H1 (cell line): ENCODE data around the gene DPEP3. TPM values are rescaled to one million over a fixed set of nuclear protein-coding genes. Genes with fewer than 3 reads are reported as not detected.

Experiments used
- CTCF ChIA-PET: fragments of 300-600 bp; sonication (Branson Sonifier 250); formaldehyde crosslinking; loops from one replicate; lab custom pipeline; 2021; ENCODE audit not compliant: partially characterized antibody; lab: Charles Lee
- POLR2A ChIA-PET: fragments of 300-600 bp; sonication (Branson Sonifier 250); formaldehyde crosslinking; loops from one replicate; lab custom pipeline; 2021; ENCODE audit warnings: inconsistent platforms; ENCODE audit not compliant: partially characterized antibody; lab: Charles Lee
- DNase-seq, 2 experiments: peaks; one replicate each; pipeline versions ENCODE4 v3.0.0 to v3.0.0-alpha.2; 2010 to 2022; ENCODE audit warnings: low spot score in 2 of 2, low read depth in 1 of 2, mixed read lengths in 1 of 2
- FAIRE-seq: peaks from 2 replicates; lab custom pipeline; 2011; peaks lifted over from hg19 to GRCh38; lab: Jason Lieb, UNC
- H2AFZ ChIP-seq: 2 replicates; pipeline ENCODE4 v1.8.1; 2012; ENCODE audit warnings: low read length, inconsistent platforms
- H2AK5ac ChIP-seq: 2 replicates; pipeline ENCODE4 v1.6.1; 2013; ENCODE audit warnings: low read depth, low read length
- H2BK120ac ChIP-seq: replicated peaks from 2 replicates; pipeline ENCODE3; 2013; ENCODE audit warnings: low read depth, low read length, inconsistent platforms
- H2BK12ac ChIP-seq: 2 replicates; pipeline ENCODE4 v1.6.1; 2013; ENCODE audit warnings: low read depth, low read length
- H2BK15ac ChIP-seq: 2 replicates; pipeline ENCODE4 v1.6.1; 2013; ENCODE audit warnings: low read length
- H2BK20ac ChIP-seq: 2 replicates; pipeline ENCODE4 v1.6.1; 2013; ENCODE audit warnings: low read length
- H2BK5ac ChIP-seq: 2 replicates; pipeline ENCODE4 v1.6.1; 2013; ENCODE audit warnings: low read depth, low read length
- H3K14ac ChIP-seq: 2 replicates; pipeline ENCODE4 v1.6.1; 2013; ENCODE audit warnings: inconsistent platforms; ENCODE audit not compliant: insufficient read length
- H3K18ac ChIP-seq: 2 replicates; pipeline ENCODE4 v1.6.1; 2013; ENCODE audit warnings: low read length; ENCODE audit errors: extremely low read depth
- H3K23ac ChIP-seq: 2 replicates; pipeline ENCODE4 v1.6.1; 2013; ENCODE audit warnings: inconsistent platforms; ENCODE audit not compliant: insufficient read length
- H3K23me2 ChIP-seq: 2 replicates; pipeline ENCODE4 v1.6.1; 2013; ENCODE audit warnings: low read depth, low read length
- H3K27ac ChIP-seq: 2 replicates; pipeline ENCODE4 v1.6.1; 2011; ENCODE audit warnings: low read depth, low read length, inconsistent platforms
- H3K27me3 ChIP-seq, 4 experiments: replicated peaks in 1 of 4; 1 replicate in 1 of 4; 2 replicates in 3 of 4; pipeline versions ENCODE4 v1.6.1 to v1.8.1; 2011 to 2013; ENCODE audit warnings: low read length in 3 of 4, mild to moderate bottlenecking in 3 of 4, inconsistent platforms in 2 of 4, mixed read lengths in 2 of 4, moderate library complexity in 1 of 4; ENCODE audit not compliant: control insufficient read depth in 3 of 4, insufficient read depth in 3 of 4; ENCODE audit errors: extremely low read depth in 1 of 4
- H3K36me3 ChIP-seq, 4 experiments: 2 replicates each; pipeline versions ENCODE4 v1.6.1 to v1.8.1; 2011 to 2013; ENCODE audit warnings: mild to moderate bottlenecking in 4 of 4, low read length in 3 of 4, moderate library complexity in 2 of 4, control low read depth in 1 of 4, inconsistent platforms in 1 of 4; ENCODE audit not compliant: insufficient read depth in 4 of 4, control insufficient read depth in 2 of 4
- H3K4ac ChIP-seq: replicated peaks from 2 replicates; pipeline ENCODE3; 2013; ENCODE audit warnings: low read length, low read depth, mixed read lengths, inconsistent platforms; ENCODE audit not compliant: insufficient read length
- H3K4me1 ChIP-seq, 4 experiments: replicated peaks in 1 of 4; 1 replicate in 1 of 4; 2 replicates in 3 of 4; pipeline versions ENCODE4 v1.6.1 to v1.8.1; 2011 to 2013; ENCODE audit warnings: low read length in 3 of 4, inconsistent platforms in 2 of 4, mixed read lengths in 1 of 4; ENCODE audit not compliant: insufficient read depth in 4 of 4, control insufficient read depth in 3 of 4
- H3K4me2 ChIP-seq, 2 experiments: 2 replicates each; pipeline versions ENCODE4 v1.6.1 to v1.8.1; 2011 to 2013; ENCODE audit warnings: low read depth in 2 of 2, low read length in 2 of 2, control low read depth in 1 of 2, inconsistent platforms in 1 of 2, mild to moderate bottlenecking in 1 of 2; ENCODE audit not compliant: insufficient read depth in 1 of 2
- H3K4me3 ChIP-seq, 4 experiments: fragments of 200-600, 300-600 bp in 1 of 4; sonication (generic), shearing (Covaris generic), sonication (Bioruptor Twin) in 1 of 4; 2 replicates each; pipeline versions ENCODE4 v1.5.1 to v1.8.1; 2011 to 2016; ENCODE audit warnings: low read length in 4 of 4, low read depth in 3 of 4, control low read depth in 2 of 4, inconsistent platforms in 2 of 4, mild to moderate bottlenecking in 2 of 4, mixed read lengths in 1 of 4, moderate library complexity in 1 of 4; ENCODE audit not compliant: insufficient read depth in 2 of 4; ENCODE audit errors: extremely low read depth in 1 of 4
- H3K56ac ChIP-seq: replicated peaks from 2 replicates; pipeline ENCODE3; 2013; ENCODE audit warnings: low read depth, mild to moderate bottlenecking, mixed read lengths, low read length, inconsistent platforms; ENCODE audit not compliant: insufficient read length
- H3K79me1 ChIP-seq: 2 replicates; pipeline ENCODE4 v1.6.1; 2013; ENCODE audit warnings: low read depth, low read length, control low read depth
- H3K79me2 ChIP-seq, 2 experiments: 2 replicates each; pipeline versions ENCODE4 v1.6.1 to v1.8.1; 2012 to 2013; ENCODE audit warnings: low read length in 2 of 2, mild to moderate bottlenecking in 2 of 2, inconsistent platforms in 1 of 2; ENCODE audit not compliant: insufficient read depth in 2 of 2, control insufficient read depth in 1 of 2
- H3K9ac ChIP-seq, 4 experiments: replicated peaks in 1 of 4; 1 replicate in 1 of 4; 2 replicates in 3 of 4; pipeline versions ENCODE4 v1.6.1 to v1.8.1; 2011 to 2013; ENCODE audit warnings: low read depth in 3 of 4, low read length in 3 of 4, control low read depth in 2 of 4, mild to moderate bottlenecking in 2 of 4, moderate library complexity in 2 of 4, inconsistent platforms in 1 of 4; ENCODE audit errors: extremely low read depth in 1 of 4
- H3K9me3 ChIP-seq, 2 experiments: 2 replicates each; pipeline versions ENCODE4 v1.6.1 to v1.8.1; 2012 to 2013; ENCODE audit warnings: mild to moderate bottlenecking in 2 of 2, moderate library complexity in 2 of 2, control low read depth in 1 of 2, inconsistent platforms in 1 of 2, low read depth in 1 of 2, low read length in 1 of 2, mixed read lengths in 1 of 2; ENCODE audit not compliant: insufficient read depth in 2 of 2
- H4K20me1 ChIP-seq, 2 experiments: replicated peaks in 1 of 2; 2 replicates each; pipeline versions ENCODE3 to v1.8.1; 2011 to 2013; ENCODE audit warnings: inconsistent platforms in 2 of 2, low read length in 2 of 2, mild to moderate bottlenecking in 1 of 2; ENCODE audit not compliant: insufficient read depth in 2 of 2, control insufficient read depth in 1 of 2
- H4K5ac ChIP-seq: 2 replicates; pipeline ENCODE4 v1.6.1; 2013; ENCODE audit warnings: low read length, low read depth, mixed read lengths, inconsistent platforms; ENCODE audit not compliant: insufficient read length
- H4K8ac ChIP-seq: 2 replicates; pipeline ENCODE4 v1.8.0; 2013; ENCODE audit warnings: mild to moderate bottlenecking, moderate library complexity, low read length, inconsistent platforms; ENCODE audit not compliant: insufficient read depth; ENCODE audit errors: extremely low read depth
- H4K91ac ChIP-seq: replicated peaks from 2 replicates; pipeline ENCODE3; 2013; ENCODE audit warnings: low read length, mixed read lengths, inconsistent platforms; ENCODE audit not compliant: insufficient read length
- BRCA1 ChIP-seq: IDR thresholded peaks from 2 replicates; pipeline ENCODE4 v1.6.1; 2012; ENCODE audit warnings: low read depth, low read length, improper control_type of control experiment
- CHD1 ChIP-seq: IDR thresholded peaks from 2 replicates; pipeline ENCODE4 v1.6.1; 2012; ENCODE audit warnings: low read depth, low read length, improper control_type of control experiment
- EP300 ChIP-seq, 2 experiments: IDR thresholded peaks; 1 replicate in 1 of 2; 2 replicates in 1 of 2; pipeline ENCODE4 v1.6.1; 2011 to 2012; ENCODE audit warnings: low read depth in 2 of 2, low read length in 2 of 2, mild to moderate bottlenecking in 2 of 2, borderline replicate concordance in 1 of 2, inconsistent platforms in 1 of 2, moderate library complexity in 1 of 2
- FOSL1 ChIP-seq: IDR thresholded peaks from 2 replicates; pipeline ENCODE4 v1.6.1; 2011; ENCODE audit warnings: mild to moderate bottlenecking, low read depth, low read length, moderate library complexity; ENCODE audit not compliant: insufficient read depth
- GABPA ChIP-seq: IDR thresholded peaks from 2 replicates; pipeline ENCODE4 v1.6.1; 2011; ENCODE audit warnings: mild to moderate bottlenecking, low read length, moderate library complexity, borderline replicate concordance; ENCODE audit not compliant: insufficient read depth
- JUN ChIP-seq: IDR thresholded peaks from 2 replicates; pipeline ENCODE4 v1.6.1; 2011; ENCODE audit warnings: low read depth, mild to moderate bottlenecking, improper control_type of control experiment, low read length
- JUND ChIP-seq: IDR thresholded peaks from 2 replicates; pipeline ENCODE4 v1.6.1; 2011; ENCODE audit warnings: mild to moderate bottlenecking, improper control_type of control experiment, low read length
- NRF1 ChIP-seq: IDR thresholded peaks from 2 replicates; pipeline ENCODE4 v1.6.1; 2011; ENCODE audit warnings: mild to moderate bottlenecking, low read depth, low read length, improper control_type of control experiment
- RBBP5 ChIP-seq: IDR thresholded peaks from 2 replicates; pipeline ENCODE4 v1.7.1; 2012; ENCODE audit warnings: low read depth, mild to moderate bottlenecking, inconsistent platforms, low read length, moderate library complexity, borderline replicate concordance
- WGBS, 2 experiments: shearing (Covaris generic) in 1 of 2; methylation state at CpG; one replicate each; pipeline versions ENCODE4 v1.1.6 to v1.1.7; 2013 to 2015; ENCODE audit warnings: low lambda C conversion rate in 2 of 2, mixed read lengths in 2 of 2, inconsistent platforms in 1 of 2, low coverage in 1 of 2, missing lambda C conversion rate in 1 of 2; ENCODE audit not compliant: insufficient replicate concordance in 2 of 2, insufficient coverage in 1 of 2, insufficient read length in 1 of 2; ENCODE audit errors: extremely low coverage in 1 of 2, missing lambda C conversion rate in 1 of 2; 5-methylcytosine and 5-hydroxymethylcytosine counted together
- polyA plus RNA-seq, 7 experiments: library from polyadenylated mRNA; depleted of rRNA in 3 of 7; stranded (reverse) in 5 of 7; unstranded in 2 of 7; fragments of >200 nt in 5 of 7; fragments of 200-250 nt in 2 of 7; gene quantifications; 1 replicate in 5 of 7; 2 replicates in 1 of 7; 4 replicates in 1 of 7; pipeline versions ENCODE4 v1.2.1 to v1.2.3, GENCODE V29; 2011 to 2013; ENCODE audit warnings: missing spikeins in 2 of 7, mixed read lengths in 2 of 7
- total RNA-seq: library from RNA; stranded (reverse); fragmentation: NEBNext Ultra II Directional; extraction: Animal tissue kit (Norgen Biotek cat#: 25700); gene quantifications from 2 replicates; pipeline ENCODE4 v1.2.1, GENCODE V29; 2021
- TF ChIP-seq, protein P1 (sequence below): IDR thresholded peaks from 2 replicates; pipeline ENCODE4 v1.6.1; 2011; ENCODE audit warnings: low read depth, mild to moderate bottlenecking, low read length; ENCODE audit not compliant: insufficient read depth

The DPEP3 gene
- total and polyA plus RNA-seq, 2 of the 8 experiments (the other 6 are each of a cell fraction or from before 2014, with no cell fraction given), result 6.5 to 9.9 TPM

DNA sequence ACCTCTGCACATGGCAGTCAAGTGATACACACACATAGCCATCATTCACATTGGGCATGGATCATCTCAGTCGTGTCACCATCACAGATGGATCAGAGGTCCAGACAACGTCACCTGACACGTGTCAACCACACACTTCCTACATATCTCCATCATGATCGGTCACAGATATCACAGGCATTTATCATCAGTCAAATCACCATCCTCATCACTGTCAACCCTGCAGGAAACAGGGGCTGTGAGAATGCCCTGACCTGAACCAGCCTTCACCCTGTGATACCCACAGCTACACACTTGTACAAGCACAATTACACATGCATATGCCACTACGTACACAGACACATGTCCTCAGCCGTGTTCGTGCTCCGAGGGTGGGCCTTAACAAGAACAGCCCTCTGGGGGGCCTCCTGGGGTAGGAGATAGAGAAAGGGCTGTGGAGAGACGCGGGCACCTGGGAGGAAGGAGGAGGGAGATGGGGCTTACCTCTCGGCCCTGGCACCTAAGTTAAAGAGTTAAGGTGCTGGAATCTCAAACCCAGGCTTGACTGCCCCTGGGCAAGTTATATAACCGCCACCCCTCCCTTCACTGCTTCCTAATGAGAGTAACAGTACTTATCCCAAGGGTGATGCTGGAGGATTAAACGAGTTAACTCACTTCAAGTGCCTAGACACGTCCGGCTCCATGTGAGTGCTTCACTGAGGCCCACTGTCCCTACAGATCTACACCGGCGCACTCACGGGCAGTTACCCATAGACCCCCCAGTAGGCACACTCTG, 12.9 kb downstream of the DPEP3 start:
- H2BK120ac ChIP-seq, result no peak overlapping the region
- peak overlapping the region; percentile 14 to 68 (median 50); a peak in 5 of 7 replicates for H3K9ac ChIP-seq
- peak overlapping the region; percentile 48 to 67 (median 64) for H3K4me3 ChIP-seq
- H3K27ac ChIP-seq, result no peak overlapping the region
- no peak overlapping the region for H3K56ac ChIP-seq
- DNase-seq (no peak), FAIRE-seq (no peak)
- ChIA-PET CTCF (interaction anchor here (0.8 to 10.9 kb wide), 5 partner anchors 13 to 110 kb away, joined by 3 to 90 read pairs (median 7); partner anchors contain the start of genes DPEP3 and LCAT), POLR2A (interaction anchor here (0.7 to 3.9 kb wide), 10 partner anchors 10 to 270 kb away, joined by 3 to 26 read pairs (median 5); partner anchors contain the start of genes DDX28, DUS2 and PSMB10)
- no peaks in the 10 kb centered on the region for H3K9me3 ChIP-seq
- no peak overlapping the region for H4K5ac ChIP-seq
- peak overlapping the region; percentile 71 for H2AK5ac ChIP-seq
- peaks cover 6 to 25% (median 19%) of the 10 kb centered on the region in 4 experiments for H3K4me1 ChIP-seq
- H3K4ac ChIP-seq, result no peak overlapping the region
- H4K20me1 ChIP-seq, result peaks cover 0 to 21% of the 10 kb centered on the region in 2 experiments
- H2BK5ac ChIP-seq, result peak overlapping the region; percentile 90; the same call in 1 of the 2 replicates
- no peak overlapping the region for H2AFZ ChIP-seq
- no peaks in the 10 kb centered on the region for H3K27me3 ChIP-seq
- H3K79me1 ChIP-seq, result peaks cover 20% of the 10 kb centered on the region; the same call in 1 of the 2 replicates
- 0 out of 2 replicates have a peak overlapping the region, but pooled peaks have one; percentile 12 for H2BK15ac ChIP-seq
- no peak overlapping the region for H3K23ac ChIP-seq
- H3K79me2 ChIP-seq, result peaks cover 0 to 4% of the 10 kb centered on the region in 2 experiments; a peak in 2 of 4 replicates
- H3K4me2 ChIP-seq, result peak overlapping the region; percentile 75 to 77
- peaks cover 0 to 4% (median 1%) of the 10 kb centered on the region in 4 experiments; a peak in 2 of 8 replicates for H3K36me3 ChIP-seq
- H3K23me2 ChIP-seq, result peaks cover 7% of the 10 kb centered on the region; the same call in 1 of the 2 replicates
- H4K91ac ChIP-seq, result no peak overlapping the region
- H3K18ac ChIP-seq, result 0 out of 2 replicates have a peak overlapping the region, but pooled peaks have one; percentile 32
- H2BK20ac ChIP-seq, result no peak overlapping the region
- H2BK12ac ChIP-seq, result peak overlapping the region; percentile 70; the same call in 1 of the 2 replicates
- H4K8ac ChIP-seq, result no peak overlapping the region
- no peak overlapping the region for H3K14ac ChIP-seq
- 39% methylated on average over 18 of the region's 18 CpGs; no CpG with 5 or more reads in 1 of the 2 experiments for WGBS, 2 experiments
- TF ChIP-seq, protein P1, sequence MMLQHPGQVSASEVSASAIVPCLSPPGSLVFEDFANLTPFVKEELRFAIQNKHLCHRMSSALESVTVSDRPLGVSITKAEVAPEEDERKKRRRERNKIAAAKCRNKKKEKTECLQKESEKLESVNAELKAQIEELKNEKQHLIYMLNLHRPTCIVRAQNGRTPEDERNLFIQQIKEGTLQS, result no peak
- TF ChIP-seq RBBP5, result no peak
- TF ChIP-seq JUN, result no peak
- TF ChIP-seq BRCA1, result no peak
- TF ChIP-seq NRF1, result no peak
- TF ChIP-seq CHD1, result no peak
- no peak for TF ChIP-seq GABPA
- no peak for TF ChIP-seq FOSL1
- TF ChIP-seq JUND, result no peak
- no peak for TF ChIP-seq EP300 (IDR thresholded peaks at IDR 0.05; ENCODE audit: borderline replicate concordance in 1 of 2, low read depth in 2 of 2, low read length in 2 of 2)
